HepG2 (cell line): Measurements from ENCODE around the gene APOA1. TPM values are rescaled to one million over a fixed set of nuclear protein-coding genes. Genes with fewer than 3 reads are reported as not detected.

Experiments used
- AGO2 ChIP-seq: fragments of 200-400 bp; formaldehyde crosslinking; optimal IDR thresholded peaks from 2 replicates; pipeline ENCODE3; 2017; ENCODE audit warnings: mild to moderate bottlenecking, low read depth, low read length, moderate library complexity
- ARNTL ChIP-seq: sonication (generic); formaldehyde crosslinking; IDR thresholded peaks from 2 replicates; pipeline ENCODE4 v1.4.0; 2020; ENCODE audit warnings: mild to moderate bottlenecking, missing genetic modification reagents
- BRD4 ChIP-seq: sonication (generic); formaldehyde crosslinking; IDR thresholded peaks from 2 replicates; pipeline ENCODE4 v1.4.0; 2020; ENCODE audit warnings: missing genetic modification reagents
- CC2D1A ChIP-seq: sonication (generic); formaldehyde crosslinking; IDR thresholded peaks from 2 replicates; pipeline ENCODE4 v1.8.1; 2023; ENCODE audit warnings: mild to moderate bottlenecking, missing genetic modification reagents
- DR1 ChIP-seq: sonication (generic); formaldehyde crosslinking; IDR thresholded peaks from 2 replicates; pipeline ENCODE4 v1.8.0; 2021; ENCODE audit warnings: mild to moderate bottlenecking, missing genetic modification reagents, inconsistent platforms
- EED ChIP-seq: sonication (generic); formaldehyde crosslinking; IDR thresholded peaks from 2 replicates; pipeline ENCODE4 v1.5.0; 2020; ENCODE audit warnings: mild to moderate bottlenecking, missing genetic modification reagents
- KDM3A ChIP-seq: IDR thresholded peaks from 2 replicates; pipeline ENCODE4 v1.6.1; 2018; ENCODE audit warnings: low read depth, missing compliant biosample characterization
- SALL1 ChIP-seq: sonication (generic); formaldehyde crosslinking; IDR thresholded peaks from 2 replicates; pipeline ENCODE4 v1.8.0; 2022; ENCODE audit warnings: mild to moderate bottlenecking, missing genetic modification reagents
- SALL2 ChIP-seq: sonication (generic); formaldehyde crosslinking; IDR thresholded peaks from 2 replicates; pipeline ENCODE4 v1.8.1; 2023; ENCODE audit warnings: mild to moderate bottlenecking, missing genetic modification reagents, inconsistent platforms
- ZFP41 ChIP-seq: sonication (generic); formaldehyde crosslinking; IDR thresholded peaks from 2 replicates; pipeline ENCODE4 v1.4.0; 2020; ENCODE audit warnings: mild to moderate bottlenecking, missing genetic modification reagents, borderline replicate concordance
- ZNF329 ChIP-seq: sonication (generic); formaldehyde crosslinking; IDR thresholded peaks from 2 replicates; pipeline ENCODE4 v1.9.0; 2021; ENCODE audit warnings: low read depth, mild to moderate bottlenecking, missing genetic modification reagents
- ZNF343 ChIP-seq: sonication (generic); formaldehyde crosslinking; IDR thresholded peaks from 2 replicates; pipeline ENCODE4 v1.4.0; 2020; ENCODE audit warnings: mild to moderate bottlenecking, missing genetic modification reagents
- ZNF362 ChIP-seq: sonication (generic); formaldehyde crosslinking; IDR thresholded peaks from 2 replicates; pipeline ENCODE4 v1.4.0; 2020; ENCODE audit warnings: missing genetic modification reagents, mild to moderate bottlenecking, borderline replicate concordance
- ZNF558 ChIP-seq: sonication (generic); formaldehyde crosslinking; IDR thresholded peaks from 2 replicates; pipeline ENCODE4 v1.9.0; 2022; ENCODE audit warnings: mild to moderate bottlenecking, missing genetic modification reagents, borderline replicate concordance
- ZSCAN25 ChIP-seq: sonication (generic); formaldehyde crosslinking; IDR thresholded peaks from 2 replicates; pipeline ENCODE4 v1.8.0; 2022; ENCODE audit warnings: mild to moderate bottlenecking, missing genetic modification reagents
- polyA plus RNA-seq, 8 experiments: library from polyadenylated mRNA; depleted of rRNA in 3 of 8; stranded (reverse) in 7 of 8; unstranded in 1 of 8; fragments of >200 nt; fragmentation: Illumina TruSeq in 4 of 8; extraction: Trizol in 4 of 8; gene quantifications; 2 replicates each; pipeline versions ENCODE4 v1.2.1 to v1.2.3, GENCODE V29; 2011 to 2016; ENCODE audit warnings: low read depth in 4 of 8, missing spikeins in 1 of 8, mixed read lengths in 1 of 8; ENCODE audit not compliant: insufficient read depth in 1 of 8
- total RNA-seq, 5 experiments: library from RNA; depleted of rRNA; stranded (reverse); fragments of >200 nt; fragmentation: Illumina TruSeq; extraction: Trizol; gene quantifications; 2 replicates each; pipeline ENCODE4 v1.2.3, GENCODE V29; 2016; ENCODE audit warnings: low read depth in 1 of 5
- TF ChIP-seq, protein P1 (sequence below): sonication (generic); formaldehyde crosslinking; IDR thresholded peaks from 2 replicates; pipeline ENCODE4 v1.8.0; 2023; ENCODE audit warnings: mild to moderate bottlenecking, missing genetic modification reagents
- TF ChIP-seq, protein P2 (sequence below): IDR thresholded peaks from 2 replicates; pipeline ENCODE4 v1.6.1; 2018; ENCODE audit warnings: missing genetic modification reagents, mild to moderate bottlenecking, missing compliant biosample characterization
- TF ChIP-seq, protein P3 (sequence below): sonication (generic); formaldehyde crosslinking; conservative IDR thresholded peaks from 2 replicates; pipeline ENCODE4 v1.8.0; 2022; ENCODE audit warnings: low read depth, missing genetic modification reagents
- TF ChIP-seq, protein P4 (sequence below): sonication (generic); formaldehyde crosslinking; IDR thresholded peaks from 2 replicates; pipeline ENCODE4 v1.4.0; 2020; ENCODE audit warnings: mild to moderate bottlenecking, missing genetic modification reagents
- TF ChIP-seq, protein P5 (sequence below): sonication (generic); formaldehyde crosslinking; IDR thresholded peaks from 2 replicates; pipeline ENCODE4 v1.8.0; 2022; ENCODE audit warnings: mild to moderate bottlenecking, missing genetic modification reagents, moderate library complexity
- TF ChIP-seq, protein P6 (sequence below): sonication (generic); formaldehyde crosslinking; IDR thresholded peaks from 2 replicates; pipeline ENCODE4 v1.4.0; 2020; ENCODE audit warnings: low read depth, mild to moderate bottlenecking, missing genetic modification reagents

Gene APOA1
- total and polyA plus RNA-seq, 2 of the 13 experiments (the other 11 are each of a cell fraction or from before 2014, with no cell fraction given) = 1,973 to 5,485 TPM

- TF ChIP-seq AGO2 (no peak), ARNTL (CRISPR knock-in tag) (peak; percentile 97), CC2D1A (no peak), ZNF558 (CRISPR knock-in tag) (0 out of 2 replicates have a peak, but pooled peaks have one; percentile 52), ZNF329 (CRISPR knock-in tag) (no peak), DR1 (peak; percentile 55; the same call in 1 of the 2 replicates), ZNF343 (CRISPR knock-in tag) (no peak; the same call in 1 of the 2 replicates), ZNF362 (CRISPR knock-in tag) (no peak), SALL1 (CRISPR knock-in tag) (peak; percentile 98), ZFP41 (CRISPR knock-in tag) (no peak; the same call in 1 of the 2 replicates), EED (CRISPR knock-in tag) (no peak), BRD4 (CRISPR knock-in tag) (peak; percentile 64), ZSCAN25 (CRISPR knock-in tag) (peak; percentile 96), KDM3A (CRISPR knock-in tag) (peak; percentile 23; the same call in 1 of the 2 replicates), SALL2 (CRISPR knock-in tag) (no peak; the same call in 1 of the 2 replicates)
- TF ChIP-seq, protein P1, sequence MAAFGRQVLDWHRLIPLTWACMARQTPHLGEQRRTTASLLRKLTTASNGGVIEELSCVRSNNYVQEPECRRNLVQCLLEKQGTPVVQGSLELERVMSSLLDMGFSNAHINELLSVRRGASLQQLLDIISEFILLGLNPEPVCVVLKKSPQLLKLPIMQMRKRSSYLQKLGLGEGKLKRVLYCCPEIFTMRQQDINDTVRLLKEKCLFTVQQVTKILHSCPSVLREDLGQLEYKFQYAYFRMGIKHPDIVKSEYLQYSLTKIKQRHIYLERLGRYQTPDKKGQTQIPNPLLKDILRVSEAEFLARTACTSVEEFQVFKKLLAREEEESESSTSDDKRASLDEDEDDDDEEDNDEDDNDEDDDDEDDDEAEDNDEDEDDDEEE = no peak
- TF ChIP-seq, protein P2, sequence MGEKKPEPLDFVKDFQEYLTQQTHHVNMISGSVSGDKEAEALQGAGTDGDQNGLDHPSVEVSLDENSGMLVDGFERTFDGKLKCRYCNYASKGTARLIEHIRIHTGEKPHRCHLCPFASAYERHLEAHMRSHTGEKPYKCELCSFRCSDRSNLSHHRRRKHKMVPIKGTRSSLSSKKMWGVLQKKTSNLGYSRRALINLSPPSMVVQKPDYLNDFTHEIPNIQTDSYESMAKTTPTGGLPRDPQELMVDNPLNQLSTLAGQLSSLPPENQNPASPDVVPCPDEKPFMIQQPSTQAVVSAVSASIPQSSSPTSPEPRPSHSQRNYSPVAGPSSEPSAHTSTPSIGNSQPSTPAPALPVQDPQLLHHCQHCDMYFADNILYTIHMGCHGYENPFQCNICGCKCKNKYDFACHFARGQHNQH = peak; percentile 95
- TF ChIP-seq, protein P3, sequence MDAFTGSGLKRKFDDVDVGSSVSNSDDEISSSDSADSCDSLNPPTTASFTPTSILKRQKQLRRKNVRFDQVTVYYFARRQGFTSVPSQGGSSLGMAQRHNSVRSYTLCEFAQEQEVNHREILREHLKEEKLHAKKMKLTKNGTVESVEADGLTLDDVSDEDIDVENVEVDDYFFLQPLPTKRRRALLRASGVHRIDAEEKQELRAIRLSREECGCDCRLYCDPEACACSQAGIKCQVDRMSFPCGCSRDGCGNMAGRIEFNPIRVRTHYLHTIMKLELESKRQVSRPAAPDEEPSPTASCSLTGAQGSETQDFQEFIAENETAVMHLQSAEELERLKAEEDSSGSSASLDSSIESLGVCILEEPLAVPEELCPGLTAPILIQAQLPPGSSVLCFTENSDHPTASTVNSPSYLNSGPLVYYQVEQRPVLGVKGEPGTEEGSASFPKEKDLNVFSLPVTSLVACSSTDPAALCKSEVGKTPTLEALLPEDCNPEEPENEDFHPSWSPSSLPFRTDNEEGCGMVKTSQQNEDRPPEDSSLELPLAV (CRISPR knock-in tag) = no peak
- TF ChIP-seq, protein P4, sequence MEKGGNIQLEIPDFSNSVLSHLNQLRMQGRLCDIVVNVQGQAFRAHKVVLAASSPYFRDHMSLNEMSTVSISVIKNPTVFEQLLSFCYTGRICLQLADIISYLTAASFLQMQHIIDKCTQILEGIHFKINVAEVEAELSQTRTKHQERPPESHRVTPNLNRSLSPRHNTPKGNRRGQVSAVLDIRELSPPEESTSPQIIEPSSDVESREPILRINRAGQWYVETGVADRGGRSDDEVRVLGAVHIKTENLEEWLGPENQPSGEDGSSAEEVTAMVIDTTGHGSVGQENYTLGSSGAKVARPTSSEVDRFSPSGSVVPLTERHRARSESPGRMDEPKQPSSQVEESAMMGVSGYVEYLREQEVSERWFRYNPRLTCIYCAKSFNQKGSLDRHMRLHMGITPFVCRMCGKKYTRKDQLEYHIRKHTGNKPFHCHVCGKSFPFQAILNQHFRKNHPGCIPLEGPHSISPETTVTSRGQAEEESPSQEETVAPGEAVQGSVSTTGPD = peak; percentile 83; the same call in 1 of the 2 replicates
- TF ChIP-seq, protein P5, sequence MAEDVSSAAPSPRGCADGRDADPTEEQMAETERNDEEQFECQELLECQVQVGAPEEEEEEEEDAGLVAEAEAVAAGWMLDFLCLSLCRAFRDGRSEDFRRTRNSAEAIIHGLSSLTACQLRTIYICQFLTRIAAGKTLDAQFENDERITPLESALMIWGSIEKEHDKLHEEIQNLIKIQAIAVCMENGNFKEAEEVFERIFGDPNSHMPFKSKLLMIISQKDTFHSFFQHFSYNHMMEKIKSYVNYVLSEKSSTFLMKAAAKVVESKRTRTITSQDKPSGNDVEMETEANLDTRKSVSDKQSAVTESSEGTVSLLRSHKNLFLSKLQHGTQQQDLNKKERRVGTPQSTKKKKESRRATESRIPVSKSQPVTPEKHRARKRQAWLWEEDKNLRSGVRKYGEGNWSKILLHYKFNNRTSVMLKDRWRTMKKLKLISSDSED (CRISPR knock-in tag) = no peak
- TF ChIP-seq, protein P6, sequence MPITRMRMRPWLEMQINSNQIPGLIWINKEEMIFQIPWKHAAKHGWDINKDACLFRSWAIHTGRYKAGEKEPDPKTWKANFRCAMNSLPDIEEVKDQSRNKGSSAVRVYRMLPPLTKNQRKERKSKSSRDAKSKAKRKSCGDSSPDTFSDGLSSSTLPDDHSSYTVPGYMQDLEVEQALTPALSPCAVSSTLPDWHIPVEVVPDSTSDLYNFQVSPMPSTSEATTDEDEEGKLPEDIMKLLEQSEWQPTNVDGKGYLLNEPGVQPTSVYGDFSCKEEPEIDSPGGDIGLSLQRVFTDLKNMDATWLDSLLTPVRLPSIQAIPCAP (CRISPR knock-in tag) = no peak
These were observed 10.5 kb downstream of the APOA1 start (continued) for GRCh38 chr11:116826751-116827431.
